Measurements from ENCODE around the gene WWTR1. TPM values are rescaled to one million over a fixed set of nuclear protein-coding genes. Genes with fewer than 3 reads are reported as not detected.

WWTR1 gene
- total RNA-seq, 1 experiment from 2014 or later: 84.9 TPM

DNA sequence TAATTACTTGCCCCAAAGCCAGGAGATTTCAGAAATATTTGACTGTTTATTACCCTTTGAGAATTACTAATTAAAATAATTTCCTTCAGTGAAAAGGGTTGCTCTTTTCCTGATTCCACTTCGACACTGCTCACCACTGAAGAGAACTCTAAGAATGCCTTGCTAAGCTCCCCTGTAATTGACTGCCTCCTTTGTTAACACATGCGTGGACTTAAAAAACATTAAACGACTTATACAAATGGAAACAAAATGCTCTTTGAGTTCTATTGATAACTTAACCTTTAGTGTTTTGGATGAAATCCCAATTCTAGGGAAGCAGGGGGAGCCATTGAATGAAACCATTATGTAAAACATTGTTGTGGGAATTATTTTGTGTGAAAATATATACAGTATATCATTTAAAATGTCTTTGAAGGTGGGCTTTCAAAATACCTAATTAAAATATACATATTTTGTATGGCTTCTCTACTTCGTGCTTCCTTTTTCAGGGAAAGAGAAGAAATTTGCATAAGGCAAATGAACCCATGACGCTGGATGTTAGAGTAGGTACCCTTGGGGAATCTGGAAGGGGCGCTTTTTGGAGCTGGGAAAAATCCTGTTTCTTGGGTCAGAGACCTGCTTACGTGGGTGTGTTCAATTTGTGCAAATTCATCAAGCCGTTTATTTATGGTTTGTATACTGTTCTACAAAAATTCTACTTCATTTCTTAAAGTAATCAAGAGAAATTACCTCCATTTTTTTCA, 64.2 kb downstream of the WWTR1 start:
- no peak for DNase-seq (ENCODE audit: low spot score)

DNA sequence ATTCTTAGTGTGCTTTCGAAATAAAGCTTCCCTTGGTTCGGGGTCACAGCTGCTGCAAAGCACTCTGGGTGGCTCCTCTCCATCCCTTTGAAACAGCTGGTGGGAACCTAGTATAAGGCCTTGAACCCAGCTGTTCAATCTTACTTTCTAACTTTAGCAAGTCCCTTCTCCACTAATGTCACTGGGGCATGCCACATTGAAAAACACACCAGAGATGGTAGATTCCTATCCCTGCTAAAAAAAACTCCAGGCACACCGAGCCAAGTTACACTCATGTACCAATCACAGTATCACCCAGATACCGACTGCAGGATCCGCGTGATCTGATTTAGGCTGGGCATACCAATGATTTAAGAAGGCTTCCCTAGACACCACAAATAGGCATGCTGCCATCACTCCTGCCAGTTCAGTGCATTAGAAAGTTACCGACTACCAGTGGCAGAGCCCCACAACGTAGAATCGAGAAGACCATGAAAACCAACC, 65.0 kb downstream of the WWTR1 start:
- no peak for DNase-seq (ENCODE audit: low spot score)

GRCh38 chr3:149590691-149591441, 67.0 kb downstream of the WWTR1 start:
- DNase-seq (ENCODE audit: low spot score): no peak

DNA sequence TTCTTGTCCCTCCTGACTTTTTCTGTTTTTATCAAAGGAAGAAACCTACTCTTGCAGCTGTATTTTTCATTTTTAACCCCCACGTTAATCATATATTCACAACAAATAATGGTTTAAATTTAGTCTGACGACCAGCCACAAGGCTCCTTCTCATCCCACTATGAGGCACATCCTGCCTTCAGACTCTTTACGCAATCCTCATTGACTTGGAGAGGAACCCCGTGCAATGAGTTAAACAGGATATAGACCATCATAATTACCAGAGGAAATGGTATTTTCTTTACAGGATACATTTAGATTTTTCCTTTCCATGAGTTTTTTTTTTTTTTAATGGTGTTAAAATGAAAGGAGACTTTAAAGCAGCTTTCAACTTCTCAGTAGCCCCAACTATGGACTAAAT, 68.5 kb downstream of the WWTR1 start:
- DNase-seq (ENCODE audit: low spot score): peak; percentile 70

GRCh38 chr3:149588909-149589308, 68.9 kb downstream of the WWTR1 start:
- DNase-seq (ENCODE audit: low spot score): no peak

DNA sequence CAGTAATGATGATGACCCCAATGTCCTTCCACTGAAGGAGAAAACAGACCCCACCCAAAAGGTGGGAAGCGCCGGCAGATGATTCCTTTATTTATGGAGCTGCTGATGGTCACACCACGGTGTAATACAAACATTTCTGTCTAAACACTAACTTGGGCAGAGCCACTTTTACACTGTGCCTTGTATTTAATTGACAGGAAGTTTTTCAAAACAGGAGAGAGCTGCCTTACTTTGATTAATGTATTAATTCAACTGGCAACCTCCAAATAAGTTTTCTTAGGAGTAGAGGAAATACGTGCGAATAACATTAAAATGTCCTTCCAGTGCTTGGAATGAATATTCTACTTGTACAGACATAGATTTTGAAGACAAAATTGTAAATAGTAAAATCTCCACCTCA, 70.4 kb downstream of the WWTR1 start:
- DNase-seq (ENCODE audit: low spot score): no peak

DNA sequence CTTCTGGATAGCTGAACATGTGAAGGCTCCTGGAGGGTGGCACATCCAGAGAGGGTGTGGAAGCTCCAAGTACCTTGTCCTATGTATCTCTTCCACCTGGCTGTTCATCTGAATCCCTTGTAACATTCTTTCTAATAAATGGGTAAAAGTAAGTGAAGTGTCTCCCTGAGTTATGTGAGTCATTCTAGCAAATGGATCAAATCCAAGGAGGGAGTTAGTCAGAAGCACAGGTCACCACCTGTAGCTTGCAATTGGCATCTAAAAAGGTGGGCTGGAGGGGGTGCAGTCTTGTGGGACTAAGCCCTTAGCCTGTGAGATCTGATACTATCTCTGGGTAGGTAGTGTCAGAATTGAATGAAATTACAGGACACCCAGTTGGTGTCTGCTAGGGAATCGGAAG, 71.0 kb downstream of the WWTR1 start:
- DNase-seq (ENCODE audit: low spot score): peak; percentile 74

DNA sequence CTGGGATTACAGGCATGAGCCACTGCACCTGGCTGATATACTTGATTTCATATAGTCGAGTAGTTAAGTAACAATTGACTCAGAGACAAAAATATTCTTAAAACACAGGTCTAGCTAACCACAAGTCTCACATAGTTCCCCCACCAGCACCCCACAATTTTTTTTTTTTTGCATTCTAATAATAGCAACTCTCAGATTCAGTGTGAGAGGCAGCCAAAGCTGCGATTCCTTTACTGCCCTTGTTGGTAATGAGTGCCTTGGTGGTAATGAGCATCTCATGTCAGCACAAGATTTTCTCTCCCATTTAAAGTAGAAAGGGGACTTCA, 72.5 kb downstream of the WWTR1 start:
- peak; percentile 49 for DNase-seq (ENCODE audit: low spot score)

- DNase-seq (ENCODE audit: low spot score): no peak
Measured at GRCh38 chr3:149583921-149584635, 73.7 kb downstream of the WWTR1 start.

GRCh38 chr3:149582395-149582794, 75.4 kb downstream of the WWTR1 start:
- no peak for DNase-seq (ENCODE audit: low spot score)

DNA sequence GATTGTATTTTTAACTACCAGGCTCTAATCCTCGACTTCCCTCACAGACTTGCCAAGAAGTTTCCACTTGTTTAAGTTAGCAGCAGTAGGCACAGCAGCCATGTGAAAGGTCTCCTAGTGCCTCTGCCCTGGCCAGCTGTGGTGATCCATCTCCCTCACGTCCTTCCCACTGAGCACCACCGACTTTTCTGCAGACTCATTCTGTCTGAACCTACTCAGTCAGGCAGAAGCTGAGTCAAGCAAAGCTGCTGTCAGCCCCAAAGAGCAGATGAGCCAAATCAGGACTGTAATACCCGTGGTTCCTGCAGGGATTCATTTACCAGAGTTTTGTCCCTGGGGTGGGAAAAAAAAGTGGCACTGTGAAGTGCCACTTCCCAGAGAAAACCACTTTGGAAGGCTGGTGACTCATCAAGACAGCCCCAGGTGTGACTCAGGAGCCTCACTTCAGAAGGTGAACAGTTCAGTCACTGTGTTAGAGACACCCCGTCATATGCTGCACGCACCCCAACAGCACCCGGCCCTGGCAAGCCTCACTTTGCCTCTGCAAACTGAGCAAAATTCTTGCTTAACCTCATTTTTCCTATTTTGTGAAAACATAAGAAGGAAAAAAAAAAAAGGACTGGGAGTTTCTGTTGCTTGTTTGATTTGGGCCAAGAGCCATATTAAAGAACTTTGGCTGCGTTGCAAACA, 76.0 kb downstream of the WWTR1 start:
- DNase-seq (ENCODE audit: low spot score): peak; percentile 93

- DNase-seq (ENCODE audit: low spot score): peak; percentile 87
Measured at GRCh38 chr3:149581248-149581647, 76.6 kb downstream of the WWTR1 start.

DNA sequence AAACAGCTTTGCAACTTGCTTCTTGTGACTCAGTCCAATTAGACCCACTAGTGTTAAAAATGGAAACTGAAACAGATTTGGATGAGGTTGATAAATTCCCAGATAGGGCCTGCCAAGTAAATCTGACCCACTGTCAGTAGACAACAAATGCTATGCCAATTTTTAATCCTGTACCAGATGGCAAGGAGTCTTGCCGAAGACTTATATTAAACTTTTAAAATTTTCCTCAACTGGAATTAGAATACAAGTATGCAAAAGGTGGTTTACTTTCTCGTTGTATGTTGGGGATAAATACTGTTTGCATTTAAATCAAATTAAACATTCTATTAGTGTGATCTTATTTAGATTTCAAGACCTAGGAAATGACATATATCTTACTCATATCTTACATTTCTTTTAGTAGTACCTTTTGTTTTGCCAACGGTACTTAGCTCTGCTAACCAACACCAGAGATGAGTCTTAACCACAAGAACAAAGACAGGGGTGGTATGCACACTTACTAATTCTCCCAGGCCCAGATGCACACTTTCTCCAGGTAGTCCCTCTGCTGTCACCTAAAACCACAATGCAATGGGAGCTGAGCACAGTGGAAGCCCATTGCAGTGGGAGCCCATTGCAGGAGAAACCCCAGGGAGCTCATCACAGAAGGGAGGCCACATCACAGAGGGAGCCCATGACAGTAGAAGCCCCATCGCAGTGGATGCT, 77.8 kb downstream of the WWTR1 start:
- peak; percentile 87 for DNase-seq (ENCODE audit: low spot score)

DNA sequence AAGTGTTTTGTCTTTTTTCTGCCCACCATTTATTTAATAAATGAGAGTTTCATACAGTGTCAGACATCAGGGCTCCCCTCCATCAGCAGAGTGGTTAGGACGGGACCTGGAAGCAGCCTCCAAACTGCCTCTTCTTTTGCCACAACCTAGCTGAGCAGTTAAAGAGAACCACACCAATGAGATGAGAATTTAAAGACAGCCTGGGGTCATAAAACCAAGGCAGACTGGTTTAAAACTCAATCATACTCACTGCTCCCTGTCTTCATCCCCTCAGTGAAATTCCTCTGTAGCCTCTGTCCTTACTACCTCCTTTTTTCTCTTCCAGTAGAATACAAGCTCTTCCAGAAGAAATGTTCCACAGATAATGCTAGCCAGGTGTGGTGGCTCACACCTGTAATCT, 78.7 kb downstream of the WWTR1 start:
- no peak for DNase-seq (ENCODE audit: low spot score)

DNA sequence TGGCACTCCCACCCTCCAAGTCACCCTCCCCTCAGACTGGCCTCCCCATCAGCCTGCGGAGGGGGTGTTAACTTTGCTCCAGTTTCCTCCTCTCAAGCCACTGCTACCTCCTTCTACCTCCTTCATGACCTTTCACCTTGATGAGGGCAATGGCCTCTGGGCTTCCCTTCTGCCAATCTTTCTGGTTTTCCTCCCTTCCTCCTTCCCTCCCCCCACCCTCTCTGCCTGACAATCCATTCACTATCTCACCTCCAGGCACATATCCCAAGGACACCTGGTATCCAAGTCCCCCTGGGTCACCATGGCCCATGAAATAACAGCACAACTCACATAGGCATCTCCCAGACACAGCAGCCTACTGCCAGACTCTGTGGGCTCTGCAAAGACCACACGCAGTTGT, 80.0 kb downstream of the WWTR1 start:
- DNase-seq (ENCODE audit: low spot score): no peak

DNA sequence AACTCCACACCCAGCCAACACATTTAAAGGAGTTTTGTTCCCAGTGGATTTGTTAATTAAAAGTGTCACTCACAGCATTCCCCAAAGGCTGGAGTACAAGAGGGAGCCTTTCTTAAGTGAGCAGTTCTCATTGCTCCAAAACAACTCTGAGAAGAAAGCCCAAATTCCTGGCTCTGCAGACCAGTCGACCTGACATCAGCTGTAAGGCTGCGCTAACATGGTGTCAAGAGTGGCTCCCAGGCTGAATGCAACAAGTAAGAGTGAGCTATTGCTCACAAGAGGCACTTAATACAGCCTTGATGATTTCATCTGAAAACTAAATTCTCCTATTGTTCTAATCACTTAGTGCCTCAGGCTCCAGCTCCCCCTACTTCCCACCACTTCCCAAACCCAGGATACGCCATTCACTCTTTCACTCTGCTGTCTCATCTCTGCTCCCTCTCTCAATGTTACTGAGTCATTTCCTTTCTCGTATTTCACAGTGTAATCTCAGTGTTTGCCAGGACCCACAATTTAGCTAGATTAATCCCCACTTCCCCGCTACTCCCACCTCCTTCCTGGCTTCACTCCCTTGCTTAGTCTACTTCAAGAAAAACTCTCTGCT, 81.8 kb downstream of the WWTR1 start:
- peak; percentile 99 for DNase-seq (ENCODE audit: low spot score)

- peak; percentile 97 for DNase-seq (ENCODE audit: low spot score)
Measured at GRCh38 chr3:149575213-149575960, 82.4 kb downstream of the WWTR1 start.

DNA sequence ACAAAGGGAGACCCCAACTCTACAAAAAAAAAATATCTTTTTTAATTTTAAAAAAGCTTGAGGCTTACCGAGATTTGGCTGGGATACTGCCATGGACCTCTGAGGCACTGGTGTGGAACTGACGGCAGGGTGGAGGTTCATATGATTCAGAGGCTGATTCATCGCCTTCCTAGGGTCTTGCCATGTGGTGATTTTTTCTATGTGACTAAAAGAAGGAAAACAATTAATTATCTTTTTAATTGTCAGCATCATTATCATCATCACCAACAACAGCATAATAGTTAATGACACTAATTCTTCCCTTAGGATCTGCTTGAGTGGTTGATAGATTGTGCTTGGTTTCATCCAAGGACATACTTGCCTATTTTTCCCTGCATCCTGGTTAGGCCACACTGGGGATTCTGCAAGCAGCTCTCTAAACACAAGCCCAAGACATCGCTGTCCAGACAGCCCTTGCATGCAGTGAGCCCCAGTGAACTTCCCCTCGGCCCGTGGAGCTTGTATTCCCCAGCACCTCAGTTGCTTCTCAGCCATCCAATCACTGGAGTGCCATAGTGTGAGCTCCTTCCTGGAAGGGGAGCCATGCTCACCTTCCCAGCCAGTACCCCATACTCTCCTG, 84.9 kb downstream of the WWTR1 start:
- peak; percentile 82 for DNase-seq (ENCODE audit: low spot score)

DNA sequence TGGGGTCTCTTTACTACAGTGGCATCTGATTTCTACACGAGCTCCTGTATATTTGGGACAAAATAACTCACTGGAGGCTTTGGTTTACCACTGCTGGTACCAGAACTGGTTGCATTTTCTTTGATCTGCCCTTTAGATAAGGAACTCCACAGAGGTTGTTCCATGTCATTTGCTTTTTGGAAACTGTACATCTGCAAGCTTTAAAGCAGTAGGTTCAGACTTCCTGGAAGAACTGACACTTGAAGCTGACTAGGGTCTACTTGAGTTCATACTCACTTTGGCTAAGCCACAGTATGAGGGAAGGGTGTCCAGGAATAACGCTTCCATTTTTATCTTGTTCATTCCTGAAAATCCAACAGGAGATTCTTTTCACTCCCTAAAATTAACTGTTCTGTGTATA, 86.4 kb downstream of the WWTR1 start:
- no peak for DNase-seq (ENCODE audit: low spot score)

GRCh38 chr3:149570016-149570415, 87.8 kb downstream of the WWTR1 start:
- DNase-seq (ENCODE audit: low spot score): no peak
